ENCODE results near the gene ATXN2L. TPM values are rescaled to one million over a fixed set of nuclear protein-coding genes. Genes with fewer than 3 reads are reported as not detected.
"Not testable (repeated sequence)": the region's sequence is repeated elsewhere in the genome, so short reads cannot be mapped to it uniquely, and the experiment has no call there.

Gene ATXN2L
- total RNA-seq, 1 donor from 2014 or later = 210 TPM

DNA sequence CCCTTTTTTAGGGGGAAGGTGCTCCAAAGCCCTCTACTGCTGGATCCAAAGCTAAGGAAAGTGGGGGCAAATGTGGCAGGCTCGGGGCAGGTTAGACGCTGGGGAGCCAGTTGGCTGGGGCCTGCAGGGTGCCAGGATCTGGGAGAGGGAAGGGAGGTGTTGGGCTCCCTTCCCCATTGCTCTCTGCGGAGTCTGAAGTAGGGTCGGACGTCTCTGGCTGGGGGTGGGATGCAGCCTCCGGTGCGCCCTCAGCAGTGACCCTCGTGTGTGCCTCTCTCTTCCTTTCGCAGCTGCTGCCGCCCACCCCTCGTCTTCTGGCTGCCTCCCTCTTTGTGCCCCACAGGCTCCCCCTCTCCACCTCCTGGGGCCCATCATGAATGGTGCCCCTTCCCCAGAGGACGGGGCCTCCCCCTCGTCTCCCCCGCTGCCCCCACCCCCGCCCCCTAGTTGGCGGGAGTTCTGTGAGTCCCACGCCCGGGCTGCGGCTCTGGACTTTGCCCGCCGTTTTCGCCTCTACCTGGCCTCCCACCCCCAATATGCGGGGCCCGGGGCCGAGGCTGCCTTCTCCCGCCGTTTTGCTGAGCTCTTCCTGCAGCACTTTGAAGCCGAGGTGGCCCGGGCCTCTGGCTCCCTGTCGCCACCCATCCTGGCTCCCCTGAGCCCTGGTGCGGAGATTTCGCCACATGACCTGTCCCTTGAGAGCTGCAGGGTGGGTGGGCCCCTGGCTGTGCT, 43.1 kb downstream of the ATXN2L start:
- Mint-ChIP-seq H3K4me3 (ENCODE audit: unreplicated experiment) (no peak overlapping the region), H3K27ac (ENCODE audit: unreplicated experiment) (peak overlapping the region; percentile 50), H3K4me1 (ENCODE audit: unreplicated experiment) (peaks cover 24% of the 10 kb centered on the region), H3K36me3 (ENCODE audit: unreplicated experiment) (peaks cover 22% of the 10 kb centered on the region), H3K27me3 (ENCODE audit: unreplicated experiment) (no peaks in the 10 kb centered on the region), H3K9me3 (ENCODE audit: unreplicated experiment) (no peaks in the 10 kb centered on the region)
- DNase-seq (ENCODE audit: extremely low spot score, unreplicated experiment) = no peak
- TF ChIP-seq, protein P1, sequence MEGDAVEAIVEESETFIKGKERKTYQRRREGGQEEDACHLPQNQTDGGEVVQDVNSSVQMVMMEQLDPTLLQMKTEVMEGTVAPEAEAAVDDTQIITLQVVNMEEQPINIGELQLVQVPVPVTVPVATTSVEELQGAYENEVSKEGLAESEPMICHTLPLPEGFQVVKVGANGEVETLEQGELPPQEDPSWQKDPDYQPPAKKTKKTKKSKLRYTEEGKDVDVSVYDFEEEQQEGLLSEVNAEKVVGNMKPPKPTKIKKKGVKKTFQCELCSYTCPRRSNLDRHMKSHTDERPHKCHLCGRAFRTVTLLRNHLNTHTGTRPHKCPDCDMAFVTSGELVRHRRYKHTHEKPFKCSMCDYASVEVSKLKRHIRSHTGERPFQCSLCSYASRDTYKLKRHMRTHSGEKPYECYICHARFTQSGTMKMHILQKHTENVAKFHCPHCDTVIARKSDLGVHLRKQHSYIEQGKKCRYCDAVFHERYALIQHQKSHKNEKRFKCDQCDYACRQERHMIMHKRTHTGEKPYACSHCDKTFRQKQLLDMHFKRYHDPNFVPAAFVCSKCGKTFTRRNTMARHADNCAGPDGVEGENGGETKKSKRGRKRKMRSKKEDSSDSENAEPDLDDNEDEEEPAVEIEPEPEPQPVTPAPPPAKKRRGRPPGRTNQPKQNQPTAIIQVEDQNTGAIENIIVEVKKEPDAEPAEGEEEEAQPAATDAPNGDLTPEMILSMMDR (IDR thresholded peaks at IDR 0.05) = no peak

DNA sequence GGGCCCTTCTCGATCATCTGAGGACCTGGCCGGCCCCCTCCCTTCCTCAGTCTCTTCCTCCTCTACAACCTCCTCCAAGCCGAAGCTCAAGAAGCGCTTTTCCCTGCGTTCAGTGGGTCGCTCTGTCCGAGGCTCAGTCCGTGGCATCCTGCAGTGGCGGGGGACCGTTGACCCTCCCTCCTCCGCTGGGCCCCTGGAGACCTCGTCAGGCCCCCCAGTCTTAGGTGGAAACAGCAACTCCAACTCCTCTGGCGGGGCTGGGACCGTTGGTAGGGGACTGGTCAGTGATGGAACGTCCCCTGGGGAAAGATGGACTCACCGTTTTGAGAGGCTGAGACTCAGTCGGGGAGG, 43.6 kb downstream of the ATXN2L start:
- no peaks in the 10 kb centered on the region for H3K9me3 Mint-ChIP-seq (ENCODE audit: unreplicated experiment)
- no peaks in the 10 kb centered on the region for H3K27me3 Mint-ChIP-seq (ENCODE audit: unreplicated experiment)

DNA sequence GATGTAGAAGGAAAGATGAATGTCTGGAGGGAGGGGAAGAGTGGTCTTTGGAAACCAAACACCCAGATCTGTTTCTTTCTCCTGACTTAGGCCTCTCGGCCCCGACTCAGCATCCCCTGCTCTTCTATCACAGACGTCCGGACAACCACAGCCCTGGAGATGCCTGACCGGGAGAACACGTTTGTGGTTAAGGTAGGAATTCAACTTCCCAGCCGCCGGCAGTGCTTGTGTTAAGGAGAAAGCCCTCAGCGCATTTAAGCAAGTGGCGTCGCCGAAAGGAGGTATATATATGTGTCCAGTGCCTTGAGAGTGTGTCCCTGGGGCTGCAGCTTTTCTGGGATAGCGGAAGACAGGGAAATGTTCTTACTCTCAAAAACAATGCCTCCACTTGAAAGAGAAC, 44.4 kb downstream of the ATXN2L start:
- no peak for DNase-seq (ENCODE audit: extremely low spot score, unreplicated experiment)
- H3K27me3 Mint-ChIP-seq (ENCODE audit: unreplicated experiment) = no peaks in the 10 kb centered on the region
- TF ChIP-seq, protein P1 (IDR thresholded peaks at IDR 0.05) = no peak
- peaks cover 24% of the 10 kb centered on the region for H3K4me1 Mint-ChIP-seq (ENCODE audit: unreplicated experiment)
- no peak overlapping the region for H3K27ac Mint-ChIP-seq (ENCODE audit: unreplicated experiment)
- H3K4me3 Mint-ChIP-seq (ENCODE audit: unreplicated experiment) = no peak overlapping the region
- H3K36me3 Mint-ChIP-seq (ENCODE audit: unreplicated experiment) = peaks cover 22% of the 10 kb centered on the region
- no peaks in the 10 kb centered on the region for H3K9me3 Mint-ChIP-seq (ENCODE audit: unreplicated experiment)

More for the DNA sequence above, 43.6 kb downstream of the ATXN2L start:
- no peak overlapping the region for H3K27ac Mint-ChIP-seq (ENCODE audit: unreplicated experiment)
- H3K4me3 Mint-ChIP-seq (ENCODE audit: unreplicated experiment) = no peak overlapping the region
- H3K4me1 Mint-ChIP-seq (ENCODE audit: unreplicated experiment) = peaks cover 24% of the 10 kb centered on the region
- H3K36me3 Mint-ChIP-seq (ENCODE audit: unreplicated experiment) = peaks cover 22% of the 10 kb centered on the region
- no peak for DNase-seq (ENCODE audit: extremely low spot score, unreplicated experiment)
- TF ChIP-seq, protein P1 (IDR thresholded peaks at IDR 0.05) = no peak

DNA sequence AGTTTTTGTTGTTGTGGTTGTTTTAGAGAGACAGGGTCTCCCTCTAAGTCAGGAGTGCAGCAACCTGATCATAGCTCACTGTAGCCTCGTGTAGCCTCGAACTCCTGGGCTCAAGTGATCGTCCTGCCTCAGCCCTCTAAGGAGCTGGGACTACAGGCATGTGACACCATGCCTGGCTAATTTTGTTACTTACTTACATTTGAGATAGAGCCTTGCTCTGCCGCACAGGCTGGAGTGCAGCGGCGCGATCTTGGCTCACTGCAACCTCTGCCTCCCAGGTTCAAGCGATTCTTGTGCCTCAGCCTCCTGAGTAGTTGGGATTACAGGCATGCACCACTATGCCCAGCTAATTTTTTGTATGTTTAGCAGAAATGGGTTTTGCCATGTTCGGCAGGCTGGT, 44.8 kb downstream of the ATXN2L start:
- H3K4me3 Mint-ChIP-seq (ENCODE audit: unreplicated experiment); H3K27ac Mint-ChIP-seq (ENCODE audit: unreplicated experiment); DNase-seq (ENCODE audit: extremely low spot score, unreplicated experiment); H3K27me3 Mint-ChIP-seq (ENCODE audit: unreplicated experiment); H3K9me3 Mint-ChIP-seq (ENCODE audit: unreplicated experiment): not testable (repeated sequence)
- peaks cover 22% of the 10 kb centered on the region for H3K4me1 Mint-ChIP-seq (ENCODE audit: unreplicated experiment)
- peaks cover 22% of the 10 kb centered on the region for H3K36me3 Mint-ChIP-seq (ENCODE audit: unreplicated experiment)

DNA sequence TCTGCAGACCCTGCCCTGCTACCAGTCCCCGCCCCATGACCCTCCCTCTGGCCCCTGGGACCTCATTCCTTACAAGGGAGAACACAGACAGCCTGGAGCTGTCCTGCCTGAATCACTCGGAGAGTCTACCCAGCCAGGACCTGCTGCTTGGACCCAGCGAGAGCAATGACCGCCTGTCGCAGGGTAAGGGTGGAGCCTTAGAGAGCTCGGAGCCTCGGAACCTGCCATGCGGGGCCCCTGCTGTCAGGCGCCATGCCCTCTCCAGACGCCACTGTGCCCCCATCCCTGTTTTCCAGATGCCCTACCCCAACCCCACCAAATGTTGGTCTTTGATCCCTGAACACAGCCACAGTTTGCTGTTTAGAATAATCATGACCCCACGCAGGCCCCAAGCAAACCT, 46.4 kb downstream of the ATXN2L start:
- Mint-ChIP-seq H3K4me3 (ENCODE audit: unreplicated experiment) (no peak overlapping the region), H3K9me3 (ENCODE audit: unreplicated experiment) (no peaks in the 10 kb centered on the region), H3K27me3 (ENCODE audit: unreplicated experiment) (no peaks in the 10 kb centered on the region), H3K36me3 (ENCODE audit: unreplicated experiment) (peaks cover 26% of the 10 kb centered on the region), H3K4me1 (ENCODE audit: unreplicated experiment) (peaks cover 15% of the 10 kb centered on the region), H3K27ac (ENCODE audit: unreplicated experiment) (no peak overlapping the region)
- DNase-seq (ENCODE audit: extremely low spot score, unreplicated experiment) = no peak
- TF ChIP-seq, protein P1 (IDR thresholded peaks at IDR 0.05) = no peak

Data from osteocyte (in vitro differentiated cells).